GM10248 (cell line): ENCODE results near the gene EZH1.

Experiments used
- CTCF ChIA-PET: fragments of 300-600 bp; sonication (Branson Sonifier 250); formaldehyde crosslinking; extraction: SDS; loops from one replicate; lab custom pipeline; 2021; ENCODE audit warnings: antibody characterized with exemption; lab: Yijun Ruan, JAX
- POLR2A ChIA-PET: fragments of 350-650 bp; sonication (Branson Sonifier 250); formaldehyde crosslinking; extraction: SDS; loops from one replicate; lab custom pipeline; 2020; ENCODE audit warnings: antibody characterized with exemption; lab: Yijun Ruan, JAX
- DNase-seq: peaks from one replicate; pipeline ENCODE4 v3.0.0; 2012; ENCODE audit errors: extremely low spot score
- TF ChIP-seq, protein P1 (sequence below): IDR thresholded peaks from 2 replicates; pipeline ENCODE4 v1.5.1; 2012; ENCODE audit warnings: mild to moderate bottlenecking, low read depth; ENCODE audit errors: extremely low read depth, missing control alignments, control extremely low read depth

EZH1 gene

GRCh38 chr17:42744806-42745617 is at the start of gene EZH1:
Gene EZH1 (minus strand): TSS chr17:42745040. CDS start chr17:42728941, 16,099 bp downstream.
- CTCF ChIA-PET = interaction anchor here (2.9 to 8.3 kb wide), 2 partner anchors 16 to 19 kb away, joined by 13 to 99 read pairs; partner anchors contain the start of gene RAMP2

GRCh38 chr17:42792545-42792944 is 47.7 kb upstream of the EZH1 start:
- POLR2A ChIA-PET = no interaction called here
- no peak for DNase-seq
- CTCF ChIA-PET = interaction anchor here (0.7 kb wide), 1 partner anchor 14 kb away, joined by 3 read pairs; no protein-coding TSS in a partner anchor
- TF ChIP-seq, protein P1, sequence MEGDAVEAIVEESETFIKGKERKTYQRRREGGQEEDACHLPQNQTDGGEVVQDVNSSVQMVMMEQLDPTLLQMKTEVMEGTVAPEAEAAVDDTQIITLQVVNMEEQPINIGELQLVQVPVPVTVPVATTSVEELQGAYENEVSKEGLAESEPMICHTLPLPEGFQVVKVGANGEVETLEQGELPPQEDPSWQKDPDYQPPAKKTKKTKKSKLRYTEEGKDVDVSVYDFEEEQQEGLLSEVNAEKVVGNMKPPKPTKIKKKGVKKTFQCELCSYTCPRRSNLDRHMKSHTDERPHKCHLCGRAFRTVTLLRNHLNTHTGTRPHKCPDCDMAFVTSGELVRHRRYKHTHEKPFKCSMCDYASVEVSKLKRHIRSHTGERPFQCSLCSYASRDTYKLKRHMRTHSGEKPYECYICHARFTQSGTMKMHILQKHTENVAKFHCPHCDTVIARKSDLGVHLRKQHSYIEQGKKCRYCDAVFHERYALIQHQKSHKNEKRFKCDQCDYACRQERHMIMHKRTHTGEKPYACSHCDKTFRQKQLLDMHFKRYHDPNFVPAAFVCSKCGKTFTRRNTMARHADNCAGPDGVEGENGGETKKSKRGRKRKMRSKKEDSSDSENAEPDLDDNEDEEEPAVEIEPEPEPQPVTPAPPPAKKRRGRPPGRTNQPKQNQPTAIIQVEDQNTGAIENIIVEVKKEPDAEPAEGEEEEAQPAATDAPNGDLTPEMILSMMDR = no peak

More at GRCh38 chr17:42744806-42745617, at the start of gene EZH1:
- POLR2A ChIA-PET = no interaction called here
- peak; percentile 100 for DNase-seq
- TF ChIP-seq, protein P1 = no peak

DNA sequence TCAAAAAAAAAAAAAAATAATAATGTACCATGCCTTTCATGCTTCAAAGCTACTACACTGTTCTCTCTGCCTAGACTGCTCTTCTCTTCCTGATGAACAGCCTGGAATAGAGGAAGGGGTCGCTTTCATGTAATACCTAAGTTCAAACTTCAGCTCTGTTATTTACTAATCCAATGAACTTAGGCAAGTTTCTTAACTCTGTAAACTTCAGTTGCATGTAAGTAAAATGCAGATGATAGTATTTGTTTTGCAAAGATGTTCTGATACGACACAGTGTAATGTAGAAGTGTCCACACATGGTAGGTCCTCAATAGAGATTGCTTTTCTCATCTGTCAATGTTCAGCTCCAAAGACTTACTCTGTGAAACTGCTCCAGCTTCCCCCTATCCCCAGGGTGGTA is 47.1 kb upstream of the EZH1 start:
- ChIA-PET CTCF (interaction anchor here (1.4 kb wide), 1 partner anchor 28 kb away, joined by 3 read pairs; no protein-coding TSS in a partner anchor), POLR2A (interaction anchor here (1.0 kb wide), 1 partner anchor 14 kb away, joined by 5 read pairs; no protein-coding TSS in a partner anchor)
- DNase-seq = no peak
- TF ChIP-seq, protein P1 = no peak

- POLR2A ChIA-PET = interaction anchor here (0.6 kb wide), 1 partner anchor 163 kb away, joined by 10 read pairs; no protein-coding TSS in a partner anchor
- CTCF ChIA-PET = interaction anchor here (0.9 to 1.2 kb wide), 3 partner anchors 9 to 24 kb away, joined by 3 to 4 read pairs (median 3); no protein-coding TSS in a partner anchor
- no peak for DNase-seq
- TF ChIP-seq, protein P1 = no peak
Measured at GRCh38 chr17:42787266-42787665, 42.4 kb upstream of the EZH1 start.

- CTCF ChIA-PET = interaction anchor here (1.0 to 1.3 kb wide), 2 partner anchors 14 to 33 kb away, joined by 3 to 4 read pairs; partner anchors contain the start of genes CNTD1 and COA3
- POLR2A ChIA-PET = interaction anchor here (0.7 kb wide), 2 partner anchors 80 to 452 kb away, joined by 3 read pairs; no protein-coding TSS in a partner anchor
- DNase-seq = no peak
- TF ChIP-seq, protein P1 = no peak
Measured at GRCh38 chr17:42784811-42785592, 40.2 kb upstream of the EZH1 start.

GRCh38 chr17:42784409-42784808 is 39.6 kb upstream of the EZH1 start:
- POLR2A ChIA-PET = no interaction called here
- CTCF ChIA-PET = interaction anchor here (1.3 kb wide), 1 partner anchor 14 kb away, joined by 3 read pairs; the partner anchor contains the start of genes CNTD1 and COA3
- TF ChIP-seq, protein P1 = no peak
- DNase-seq = no peak
